B cell (primary cell): ENCODE results near the gene PPM1M. TPM values are rescaled to one million over a fixed set of nuclear protein-coding genes. Genes with fewer than 3 reads are reported as not detected.

Experiments used
- ATAC-seq: fragments of 200-7000 bp; cut with Tn5 transposase; one replicate; pipeline ENCODE4 v1.10.0; 2021; ENCODE audit warnings: low read depth, mild to moderate bottlenecking, moderate number of reproducible peaks, moderate library complexity
- CTCF ChIA-PET: fragments of 350-600 bp; sonication (Branson Sonifier 250); formaldehyde crosslinking; loops from one replicate; lab custom pipeline; 2021; ENCODE audit warnings: antibody characterized with exemption, inconsistent platforms; lab: Charles Lee
- POLR2A ChIA-PET: fragments of 350-600 bp; sonication (Branson Sonifier 250); formaldehyde crosslinking; loops from one replicate; lab custom pipeline; 2021; ENCODE audit warnings: antibody characterized with exemption; lab: Charles Lee
- DNase-seq: peaks from one replicate; pipeline ENCODE4 v3.0.0; 2013
- H2AFZ ChIP-seq: 2 replicates; pipeline ENCODE4 v1.6.1; 2012; ENCODE audit warnings: mild to moderate bottlenecking, low read depth, low read length; ENCODE audit not compliant: insufficient read depth, poor library complexity, severe bottlenecking
- H3K27ac ChIP-seq, 2 donors: 1 replicate in 1 of 2; 2 replicates in 1 of 2; pipeline ENCODE4 v1.5.1; 2012 to 2013; ENCODE audit warnings: low read length in 2 of 2, mild to moderate bottlenecking in 2 of 2, moderate library complexity in 1 of 2
- H3K27me3 ChIP-seq, 4 experiments: fragments of 200-600 bp in 1 of 4; sonication (generic) in 1 of 4; replicated peaks in 1 of 4; 1 replicate in 2 of 4; 2 replicates in 2 of 4; pipeline versions ENCODE4 v1.6.1 to v1.7.0; 2013 to 2016; ENCODE audit warnings: low read length in 3 of 4, mild to moderate bottlenecking in 2 of 4, mixed read lengths in 1 of 4, moderate library complexity in 1 of 4; ENCODE audit not compliant: insufficient read depth in 4 of 4, control insufficient read depth in 3 of 4; ENCODE audit errors: control extremely low read depth in 1 of 4
- H3K36me3 ChIP-seq, 2 experiments: replicated peaks in 1 of 2; 1 replicate in 1 of 2; 2 replicates in 1 of 2; pipeline versions ENCODE4 v1.6.1 to v1.7.1; 2013; ENCODE audit warnings: low read length in 1 of 2; ENCODE audit not compliant: insufficient read depth in 2 of 2, control insufficient read depth in 1 of 2; ENCODE audit errors: control extremely low read depth in 1 of 2, extremely low read depth in 1 of 2
- H3K4me1 ChIP-seq, 2 donors: fragments of 200-600 bp in 1 of 2; sonication (generic) in 1 of 2; 1 replicate in 1 of 2; 2 replicates in 1 of 2; pipeline versions ENCODE4 v1.5.1 to v1.6.1; 2013 to 2017; ENCODE audit warnings: low read length in 2 of 2; ENCODE audit not compliant: control insufficient read depth in 2 of 2, insufficient read depth in 2 of 2
- H3K4me2 ChIP-seq: replicated peaks from 2 replicates; pipeline ENCODE3; 2012; ENCODE audit warnings: mild to moderate bottlenecking, low read depth, low read length; ENCODE audit not compliant: poor library complexity, severe bottlenecking
- H3K4me3 ChIP-seq, 5 experiments: fragments of 200-600 bp in 1 of 5; sonication (generic) in 1 of 5; 1 replicate in 3 of 5; 2 replicates in 2 of 5; pipeline versions ENCODE4 v1.5.1 to v1.7.0; 2011 to 2016; ENCODE audit warnings: low read length in 4 of 5, mild to moderate bottlenecking in 4 of 5, low read depth in 2 of 5, control low read depth in 1 of 5, moderate library complexity in 1 of 5; ENCODE audit not compliant: insufficient read depth in 1 of 5; ENCODE audit errors: control extremely low read depth in 1 of 5, extremely low read depth in 1 of 5
- H3K79me2 ChIP-seq: fragments of 200-600 bp; sonication (generic); one replicate; pipeline ENCODE4 v1.6.0; 2016; ENCODE audit warnings: low read length; ENCODE audit not compliant: control insufficient read depth, insufficient read depth
- H3K9ac ChIP-seq: fragments of 200-600 bp; sonication (generic); 2 replicates; pipeline ENCODE4 v1.6.1; 2017; ENCODE audit warnings: mild to moderate bottlenecking, low read length, moderate library complexity
- H3K9me3 ChIP-seq, 3 donors: one replicate each; pipeline versions ENCODE4 v1.6.1 to v1.7.1; 2013; ENCODE audit warnings: low read length in 2 of 3; ENCODE audit not compliant: control insufficient read depth in 2 of 3, insufficient read depth in 1 of 3; ENCODE audit errors: control extremely low read depth in 1 of 3
- H4K20me1 ChIP-seq: 2 replicates; pipeline ENCODE4 v1.6.0; 2012; ENCODE audit warnings: mild to moderate bottlenecking, low read length; ENCODE audit not compliant: insufficient read depth, control insufficient read depth, poor library complexity, severe bottlenecking
- H3K27ac Mint-ChIP-seq: one replicate; pipeline ENCODE4 v1.8.0; 2021; ENCODE audit warnings: mixed read lengths
- H3K27me3 Mint-ChIP-seq: one replicate; pipeline ENCODE4 v1.8.0; 2021; ENCODE audit warnings: mixed read lengths
- H3K4me1 Mint-ChIP-seq: one replicate; pipeline ENCODE4 v1.8.0; 2021; ENCODE audit warnings: mixed read lengths
- H3K4me3 Mint-ChIP-seq: one replicate; pipeline ENCODE4 v1.8.0; 2021; ENCODE audit warnings: mixed read lengths
- H3K9me3 Mint-ChIP-seq: one replicate; pipeline ENCODE4 v1.8.0; 2022; ENCODE audit warnings: mixed read lengths; ENCODE audit not compliant: insufficient read depth
- CTCF ChIP-seq: fragments of 200-600 bp; IDR thresholded peaks from one replicate; pipeline ENCODE4 v1.8.0; 2022; ENCODE audit warnings: antibody characterized with exemption, mild to moderate bottlenecking
- EZH2 ChIP-seq: IDR thresholded peaks from 2 replicates; pipeline ENCODE4 v1.6.1; 2012; ENCODE audit warnings: borderline replicate concordance, low read depth, mild to moderate bottlenecking, moderate library complexity, low read length; ENCODE audit not compliant: insufficient read depth, poor library complexity, severe bottlenecking
- WGBS: methylation state at CpG from one replicate; pipeline ENCODE4 v1.1.5; 2013; ENCODE audit warnings: missing lambda C conversion rate; ENCODE audit not compliant: insufficient coverage; 5-methylcytosine and 5-hydroxymethylcytosine counted together
- intact Hi-C: fragments of 100-400 bp; cut with micrococcal nuclease; formaldehyde crosslinking; loops from one replicate; pipeline ENCODE4 v1.10.0; 2022
- polyA plus RNA-seq: library from polyadenylated mRNA; depleted of rRNA; stranded (reverse); fragments of >200 nt; gene quantifications from 2 replicates; pipeline ENCODE4 v1.2.3, GENCODE V29; 2012
- total RNA-seq, 2 donors: library from RNA; stranded (reverse); fragments of 120-200 nt in 1 of 2; gene quantifications; 1 replicate in 1 of 2; 2 replicates in 1 of 2; pipeline versions ENCODE4 v1.2.3 to v1.2.4, GENCODE V29; 2013 to 2022

PPM1M gene
- total and polyA plus RNA-seq, 2 donors (not counting 1 experiment from before 2014, with no cell fraction given), result 45.0 to 65.2 TPM

GRCh38 chr3:52253314-52254304 is 8.1 kb downstream of the PPM1M start:
- H3K4me1 Mint-ChIP-seq, result peaks cover 39% of the 10 kb centered on the region
- H3K79me2 ChIP-seq, result peaks cover 32% of the 10 kb centered on the region

More at GRCh38 chr3:52253314-52254304, 8.1 kb downstream of the PPM1M start:
- TF ChIP-seq EZH2, result no peak
- TF ChIP-seq CTCF, result no peak
- no peaks in the 10 kb centered on the region for H3K9me3 ChIP-seq
- H3K4me2 ChIP-seq, result peak overlapping the region; percentile 71
- ChIA-PET CTCF (interaction anchor here (0.6 to 3.9 kb wide), 18 partner anchors 9 to 202 kb away, joined by 3 to 33 read pairs (median 6); partner anchors contain the start of genes NISCH, PPM1M, TLR9 and TWF2), POLR2A (interaction anchor here (0.6 to 2.9 kb wide), 15 partner anchors 9 to 754 kb away, joined by 3 to 25 read pairs (median 4); partner anchors contain the start of genes DCAF1, GLYCTK, TLR9 and TWF2)
- H3K9ac ChIP-seq, result peak overlapping the region; percentile 27
- peaks cover 26% of the 10 kb centered on the region for H4K20me1 ChIP-seq
- no peaks in the 10 kb centered on the region for H3K9me3 Mint-ChIP-seq
- no peaks in the 10 kb centered on the region for H3K27me3 ChIP-seq
- 33% methylated on average over 11 of the region's 12 CpGs for WGBS
- H3K36me3 ChIP-seq, result peaks cover 13 to 68% of the 10 kb centered on the region in 2 experiments
- peak; percentile 92 for DNase-seq
- ATAC-seq, result peak; percentile 96
- intact Hi-C loops, result loop anchor here (1.0 to 2.0 kb wide), 5 partner anchors 8 to 34 kb away; partner anchors contain the start of genes GLYCTK, PPM1M, TLR9 and TWF2
- H3K4me3 Mint-ChIP-seq, result peak overlapping the region; percentile 78
- H2AFZ ChIP-seq, result peak overlapping the region; percentile 54
- peak overlapping the region; percentile 94 for H3K27ac Mint-ChIP-seq
- H3K4me3 ChIP-seq, result peak overlapping the region in 2 of 5 experiments; percentile 25 to 35
- H3K27ac ChIP-seq, result peak overlapping the region; percentile 72 to 89
- no peaks in the 10 kb centered on the region for H3K27me3 Mint-ChIP-seq
- peaks cover 22 to 29% of the 10 kb centered on the region in 2 donors for H3K4me1 ChIP-seq
